NCI-H1092 (cell line): ENCODE data around the gene FRY.
A peak's percentile ranks its signal among the peaks of the same experiment; 100 is the strongest.

Experiments used
- DNase-seq: peaks from one replicate; lab custom pipeline; 2025; lab: John Stamatoyannopoulos, UW

FRY gene

DNA sequence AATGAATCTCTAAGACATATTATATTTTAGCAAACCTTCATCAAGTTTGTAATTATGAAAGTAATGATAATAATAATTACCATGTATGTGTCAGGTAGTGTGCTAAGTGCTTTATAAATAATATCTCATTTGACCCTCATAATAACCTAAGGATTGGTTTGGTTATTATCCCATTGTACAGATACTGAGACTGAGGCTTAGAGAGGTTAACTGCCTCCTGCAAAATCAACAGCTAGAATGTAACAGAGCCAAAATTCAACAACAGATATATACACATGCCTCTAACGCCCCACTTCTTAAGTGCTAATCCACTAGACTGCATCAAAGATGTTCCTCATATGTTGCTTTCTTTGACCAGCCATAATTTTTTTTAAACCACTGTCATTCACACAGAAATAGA lies 142.8 kb downstream of the FRY start:
- DNase-seq, result no peak

DNA sequence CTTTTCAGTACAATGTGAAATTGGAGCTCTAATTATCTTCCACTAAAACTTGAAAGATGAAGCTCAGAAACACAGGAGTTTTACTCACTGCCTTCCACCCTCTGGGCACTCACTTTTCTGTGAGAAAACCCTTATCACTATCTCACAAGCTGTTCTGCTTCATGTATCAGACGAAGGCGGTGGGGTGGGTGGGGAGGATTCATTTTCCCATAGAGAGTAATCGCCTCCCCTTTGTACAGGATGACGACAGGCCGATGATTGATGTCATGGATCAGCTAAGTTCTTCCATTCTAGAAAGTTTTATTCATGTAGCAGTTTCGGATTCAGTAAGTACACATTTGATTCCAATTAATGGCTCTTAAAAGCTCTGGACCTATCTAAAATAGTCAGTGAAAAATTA lies 143.7 kb downstream of the FRY start:
- no peak for DNase-seq

DNA sequence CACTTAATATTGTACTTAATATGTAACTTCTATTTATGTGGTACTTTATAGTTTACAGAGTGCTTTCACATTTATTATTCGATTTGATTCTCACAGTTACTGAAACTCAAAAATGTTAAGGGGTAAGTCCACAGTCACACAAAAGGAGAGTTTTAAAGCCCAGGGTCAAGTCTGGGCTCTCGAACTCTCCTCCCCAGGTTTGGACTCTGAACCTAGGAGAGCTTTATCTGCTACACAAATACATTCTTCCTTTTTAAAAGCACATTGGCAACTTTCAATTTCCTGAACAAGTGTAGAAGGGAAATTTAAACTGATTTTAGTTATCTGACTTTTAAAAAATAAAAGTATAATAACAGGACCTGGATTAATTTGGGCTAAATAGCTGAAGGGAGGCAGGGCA lies 144.4 kb downstream of the FRY start:
- no peak for DNase-seq

DNA sequence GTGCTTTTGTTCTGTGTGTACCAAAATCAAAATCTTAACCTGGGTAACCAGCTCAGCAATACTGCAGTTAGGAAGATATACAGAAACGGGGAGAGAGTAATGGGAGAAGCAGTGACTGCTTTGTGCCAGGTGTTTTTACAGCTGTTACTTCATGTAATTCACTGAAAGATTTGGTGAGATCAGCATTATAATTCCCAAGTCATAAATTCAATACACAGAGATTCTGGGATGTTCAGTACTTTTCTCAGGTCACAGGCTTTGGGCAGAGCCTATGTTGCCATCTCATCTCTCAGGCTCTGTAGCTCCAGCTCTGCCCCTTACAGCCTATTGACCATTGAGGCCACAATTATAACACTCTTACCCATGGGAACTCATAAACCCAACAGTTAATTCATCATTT lies 145.1 kb downstream of the FRY start:
- DNase-seq, result no peak

DNA sequence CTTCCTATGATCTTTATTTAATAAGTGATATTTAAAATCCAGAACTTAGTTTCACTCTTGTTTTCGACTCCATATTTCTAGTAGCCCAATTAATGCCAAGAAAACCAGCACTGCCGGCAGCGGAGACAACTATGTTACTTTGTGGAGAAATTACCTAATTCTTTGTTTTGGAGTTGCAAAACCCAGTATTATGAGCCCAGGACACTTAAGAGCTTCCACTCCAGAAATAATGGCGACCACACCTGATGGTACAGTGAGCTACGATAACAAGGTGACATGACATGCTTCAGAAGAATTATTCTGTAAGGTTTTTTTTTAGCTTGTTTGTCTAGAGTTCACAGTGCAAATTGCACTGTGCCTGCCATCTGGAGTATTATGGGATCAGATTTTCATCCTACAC lies 147.2 kb downstream of the FRY start:
- DNase-seq, result no peak

DNA sequence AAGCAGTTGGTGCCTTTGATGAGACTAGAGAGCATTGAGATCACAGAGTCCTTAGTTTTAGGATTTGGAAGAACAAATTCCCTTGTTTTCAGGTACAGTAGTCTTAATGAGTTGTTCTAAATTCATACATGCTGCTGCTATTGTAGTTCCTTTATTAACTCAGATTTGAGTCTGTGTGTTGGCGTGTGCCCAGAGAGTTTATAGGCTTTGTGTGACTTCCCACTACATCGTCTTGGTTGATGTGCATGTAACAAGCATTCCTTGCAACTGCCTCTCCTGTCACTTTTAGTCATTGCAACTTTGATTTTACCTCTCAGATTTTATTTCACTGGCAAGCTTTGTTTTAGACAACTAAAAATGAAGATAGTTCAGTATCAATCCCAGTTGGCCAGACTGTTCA lies 148.1 kb downstream of the FRY start:
- DNase-seq, result no peak

DNA sequence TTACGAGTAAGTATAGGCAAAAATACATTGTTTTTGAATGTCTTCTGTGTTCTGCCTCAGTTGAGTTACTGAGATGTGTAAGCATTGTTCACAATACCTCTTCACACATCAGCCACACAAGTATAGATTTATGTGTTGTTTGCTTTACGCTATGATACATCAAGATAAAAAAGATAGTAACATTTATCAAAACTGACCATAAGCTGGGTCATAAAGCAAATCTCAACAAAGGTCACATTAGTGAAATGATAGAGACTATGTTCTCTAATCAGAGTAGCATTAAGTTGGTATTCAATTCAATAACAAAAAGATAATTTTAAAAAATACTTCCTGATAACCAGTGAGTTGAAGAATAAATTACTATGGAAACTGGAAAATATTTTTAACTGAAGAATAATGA lies 156.1 kb downstream of the FRY start:
- no peak for DNase-seq

DNA sequence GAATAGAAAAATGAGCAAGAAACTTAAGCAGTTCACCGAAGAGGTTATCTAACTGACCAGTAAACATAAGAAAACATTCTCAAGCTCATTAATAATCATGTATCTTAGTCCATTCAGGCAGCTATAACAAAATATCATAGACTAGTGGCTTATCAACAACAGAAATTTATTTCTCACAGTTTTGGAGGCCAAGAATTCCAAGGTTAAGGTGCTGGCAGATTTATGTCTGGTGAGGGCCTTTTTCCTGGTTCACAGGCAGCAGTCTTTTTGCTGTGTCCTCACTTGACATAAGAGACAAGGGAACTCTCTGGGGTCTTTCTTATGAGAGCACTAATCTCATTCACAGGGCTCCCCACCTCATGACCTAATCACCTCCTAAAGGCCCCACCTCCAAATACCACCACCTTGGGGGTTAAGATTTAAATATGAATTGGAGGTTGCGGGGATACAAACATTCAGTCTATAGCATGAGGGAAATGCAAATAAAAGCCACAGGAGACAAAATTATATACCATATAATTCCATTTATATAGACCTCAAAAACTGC lies 160.0 kb downstream of the FRY start:
- DNase-seq, result no peak

DNA sequence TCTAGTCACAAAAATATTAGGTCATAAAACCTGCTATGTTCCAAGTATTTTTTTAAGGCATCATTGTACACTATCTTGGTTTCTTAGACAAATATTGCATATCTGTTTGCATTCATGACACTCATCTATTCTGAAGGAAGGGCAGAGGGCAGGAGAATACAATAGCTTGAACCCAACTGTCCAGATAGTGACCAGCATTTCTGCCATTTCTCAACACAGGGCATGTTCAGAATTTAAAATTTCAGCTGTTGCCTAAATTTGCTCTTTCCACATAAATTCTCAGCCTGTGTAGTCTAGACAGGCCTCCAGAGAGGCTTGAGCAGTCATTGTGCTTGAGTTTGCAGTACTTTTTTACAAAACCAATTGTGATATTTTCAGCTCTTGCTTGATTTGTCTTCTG lies 164.1 kb downstream of the FRY start:
- no peak for DNase-seq

DNA sequence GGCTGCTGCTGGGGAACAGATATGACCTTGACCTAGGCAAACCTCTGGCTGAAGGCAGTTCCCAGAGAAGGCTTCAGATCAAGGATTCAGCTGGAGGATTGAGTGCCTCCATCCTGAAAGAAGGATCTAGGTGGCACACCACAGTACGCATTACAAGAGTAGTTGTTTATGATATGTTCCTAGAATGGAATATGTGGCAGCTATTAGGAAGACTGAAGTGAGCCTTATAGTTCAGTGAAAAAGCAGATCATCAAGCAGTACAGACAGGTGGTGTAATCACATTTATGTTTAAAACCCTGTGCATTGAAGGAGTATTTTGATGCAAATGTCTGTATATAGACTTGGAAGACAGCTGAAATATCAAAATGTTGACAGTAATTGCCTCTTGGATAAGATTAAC lies 167.6 kb downstream of the FRY start:
- no peak for DNase-seq

DNA sequence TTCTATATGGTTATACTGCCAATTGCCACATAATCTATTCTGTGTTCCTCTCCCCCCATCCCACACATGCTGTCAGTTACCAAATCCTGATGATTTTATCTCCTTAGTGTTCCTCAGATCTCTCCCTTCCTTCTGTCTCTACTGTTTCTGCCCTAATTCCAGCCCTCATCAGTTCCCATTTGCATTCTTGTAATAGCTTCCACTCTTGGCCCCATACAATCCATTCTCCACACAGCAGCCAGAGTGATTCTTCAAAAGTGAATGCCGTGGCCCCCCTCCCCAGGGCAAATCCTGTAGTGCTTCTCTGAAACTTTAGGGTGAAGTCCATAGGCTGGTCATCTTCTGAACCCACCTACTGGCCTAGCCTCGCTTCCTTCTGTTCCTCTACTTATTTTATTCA lies 169.2 kb downstream of the FRY start:
- DNase-seq, result no peak

DNA sequence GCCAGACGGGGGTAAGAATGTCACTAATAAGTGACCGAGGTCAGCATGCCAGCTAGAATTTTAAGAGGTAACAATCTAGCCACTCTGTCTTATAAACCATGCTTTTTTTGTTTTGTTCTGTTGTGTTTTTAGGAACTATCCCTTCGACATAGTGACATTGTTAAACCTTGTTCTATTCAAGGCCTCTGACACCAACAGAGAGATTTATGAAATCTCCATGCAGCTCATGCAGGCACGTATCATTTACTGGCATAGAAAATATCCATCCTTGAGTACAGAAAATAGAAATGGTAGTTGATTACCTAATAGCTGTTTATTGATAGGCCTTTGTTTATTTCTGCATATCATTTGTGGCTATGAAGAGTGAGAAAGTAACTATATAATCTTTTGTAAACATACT lies 170.2 kb downstream of the FRY start:
- no peak for DNase-seq

DNA sequence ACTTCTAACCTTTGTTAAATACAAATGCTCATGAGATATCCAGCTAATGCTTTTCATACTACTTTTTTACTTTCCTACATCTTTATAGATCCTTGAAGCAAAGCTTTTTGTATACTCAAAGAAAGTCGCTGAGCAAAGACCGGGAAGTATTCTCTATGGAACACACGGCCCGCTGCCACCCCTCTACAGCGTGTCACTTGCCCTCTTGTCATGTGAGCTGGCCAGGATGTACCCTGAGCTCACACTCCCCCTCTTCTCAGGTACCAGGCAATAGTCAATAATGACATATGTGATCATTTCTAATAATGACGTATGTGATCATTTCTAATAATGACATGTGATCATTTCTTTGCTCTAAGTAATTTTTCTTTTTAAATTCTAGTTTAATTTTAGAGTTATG lies 170.7 kb downstream of the FRY start:
- DNase-seq, result no peak

DNA sequence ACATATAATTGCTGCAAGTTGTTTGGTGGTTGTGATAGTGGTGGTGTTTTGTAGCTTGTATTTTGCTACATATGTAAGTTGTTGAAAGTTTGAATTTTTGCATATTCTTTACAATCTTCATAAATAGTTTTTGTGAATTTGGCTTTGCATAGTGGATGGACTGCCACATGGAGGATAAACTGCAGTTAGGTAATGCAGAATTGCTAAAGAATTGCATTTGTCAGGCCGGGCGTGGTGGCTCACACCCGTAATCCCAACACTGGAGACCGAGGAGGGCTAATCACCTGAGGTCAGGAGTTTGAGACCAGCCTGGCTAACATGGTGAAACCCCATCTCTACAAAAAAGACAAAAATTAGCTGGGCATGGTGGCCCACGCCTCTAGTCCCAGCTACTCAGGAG lies 171.6 kb downstream of the FRY start:
- no peak for DNase-seq

DNA sequence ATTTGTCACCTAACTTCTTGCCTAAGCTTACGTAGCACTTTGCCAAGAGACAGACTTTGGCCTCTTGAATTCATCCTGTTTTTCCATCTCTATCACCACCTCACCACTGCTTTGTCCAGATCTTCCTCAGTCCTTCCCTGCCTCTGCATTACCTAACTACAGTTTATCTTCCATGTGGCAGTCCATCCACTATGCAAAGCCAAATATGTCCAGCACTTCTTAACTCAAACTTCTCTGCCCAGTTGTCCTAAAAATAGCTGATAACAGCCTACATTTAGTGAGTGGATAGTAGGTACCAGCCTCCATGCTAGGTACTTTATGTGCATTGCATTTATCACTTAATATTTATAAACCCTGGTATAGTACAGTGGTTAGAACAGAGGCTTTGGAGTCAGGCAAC lies 172.2 kb downstream of the FRY start:
- no peak for DNase-seq

DNA sequence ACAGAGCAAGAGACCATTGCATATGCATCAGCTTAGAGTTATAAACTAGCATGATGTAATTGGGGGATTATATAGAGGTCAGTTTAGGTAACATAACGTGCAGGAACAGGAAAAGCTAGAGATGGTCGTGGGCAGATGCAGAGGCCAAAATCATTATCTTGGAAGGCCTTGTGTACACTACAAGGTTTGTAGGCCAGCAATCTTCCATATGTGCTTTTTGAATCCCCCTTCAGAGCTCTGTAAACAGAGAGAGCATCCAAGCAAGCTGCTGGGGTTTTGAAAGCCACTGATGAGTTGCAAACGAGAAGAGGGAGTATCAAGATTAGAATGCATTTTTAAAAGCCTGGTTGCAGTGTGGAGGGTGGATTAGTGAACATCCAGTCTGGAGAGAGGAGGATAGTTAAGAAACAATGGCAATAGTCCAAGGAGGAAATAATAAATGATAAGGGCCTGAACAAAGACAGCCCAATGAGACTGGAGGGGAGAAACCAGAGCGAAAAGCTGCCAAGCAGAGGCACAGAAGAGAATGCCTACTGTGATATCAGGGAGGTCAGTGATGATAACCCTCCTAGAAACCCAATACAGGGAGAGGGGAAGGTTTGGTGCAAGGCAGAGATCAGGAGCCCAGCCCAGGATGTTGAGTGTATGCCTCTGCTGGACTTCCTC lies 174.0 kb downstream of the FRY start:
- DNase-seq, result peak; percentile 44

DNA sequence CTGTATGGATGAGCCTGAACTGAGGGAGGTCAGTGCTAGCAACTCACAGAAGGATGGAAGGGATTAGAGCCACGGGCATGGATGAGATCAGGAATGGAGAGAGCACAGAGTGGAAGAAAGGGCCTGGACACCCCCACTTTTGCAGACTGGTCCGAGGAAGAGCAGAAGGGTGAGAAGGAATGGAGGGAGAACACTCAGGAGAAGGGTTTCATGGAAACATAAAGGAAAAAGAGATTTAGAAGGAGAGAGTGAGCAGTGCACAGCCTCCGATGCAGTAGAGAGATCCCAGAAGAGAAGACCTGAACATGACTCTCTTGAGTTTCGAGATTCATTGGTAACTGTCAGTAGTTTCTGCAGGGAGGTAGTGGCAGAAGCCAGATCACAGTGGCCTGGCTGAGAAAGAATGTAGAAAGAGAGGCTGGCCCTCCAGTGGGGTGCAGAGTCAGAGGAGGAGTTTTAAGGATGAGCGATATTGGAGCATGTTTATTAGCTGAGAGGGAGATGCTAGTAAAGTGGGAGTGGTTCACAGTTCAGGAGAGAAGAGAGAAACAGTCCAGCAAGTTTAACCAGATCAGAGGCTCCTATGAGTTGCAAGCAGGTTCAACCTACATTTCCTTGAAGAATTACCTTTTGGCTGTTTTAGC lies 174.6 kb downstream of the FRY start:
- no peak for DNase-seq

DNA sequence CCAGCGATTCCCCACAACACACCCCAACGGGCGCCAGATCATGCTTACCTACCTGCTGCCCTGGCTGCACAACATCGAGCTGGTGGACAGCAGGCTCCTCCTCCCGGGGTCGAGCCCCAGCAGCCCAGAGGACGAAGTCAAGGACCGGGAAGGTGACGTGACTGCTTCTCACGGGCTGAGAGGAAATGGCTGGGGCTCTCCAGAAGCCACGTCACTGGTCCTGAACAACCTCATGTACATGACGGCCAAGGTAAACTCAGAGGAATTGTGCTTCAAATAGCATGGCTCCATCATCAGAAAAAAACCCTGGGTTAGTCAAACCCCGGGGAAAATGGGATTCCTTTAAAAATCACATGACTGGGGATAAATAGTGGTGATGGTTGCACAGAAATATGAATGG lies 177.3 kb downstream of the FRY start:
- no peak for DNase-seq

DNA sequence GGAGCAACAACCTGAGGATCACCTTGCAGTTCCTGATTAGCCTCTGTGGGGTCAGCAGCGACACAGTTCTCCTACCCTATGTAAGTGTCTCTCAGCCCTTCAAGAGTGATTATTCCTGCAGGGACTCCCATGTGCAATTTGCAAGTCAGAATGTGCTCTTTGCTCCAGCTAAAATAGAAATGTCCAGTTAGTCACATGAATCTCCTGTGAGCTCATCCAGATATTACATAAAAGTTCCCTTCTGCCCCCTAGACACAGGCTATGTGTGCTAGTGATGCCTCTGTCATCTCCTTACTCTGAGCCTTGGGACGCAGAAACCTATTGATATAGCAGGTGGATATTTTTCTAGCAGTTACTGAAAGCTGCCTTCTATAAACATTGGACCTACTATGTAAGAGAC lies 178.1 kb downstream of the FRY start:
- DNase-seq, result no peak

DNA sequence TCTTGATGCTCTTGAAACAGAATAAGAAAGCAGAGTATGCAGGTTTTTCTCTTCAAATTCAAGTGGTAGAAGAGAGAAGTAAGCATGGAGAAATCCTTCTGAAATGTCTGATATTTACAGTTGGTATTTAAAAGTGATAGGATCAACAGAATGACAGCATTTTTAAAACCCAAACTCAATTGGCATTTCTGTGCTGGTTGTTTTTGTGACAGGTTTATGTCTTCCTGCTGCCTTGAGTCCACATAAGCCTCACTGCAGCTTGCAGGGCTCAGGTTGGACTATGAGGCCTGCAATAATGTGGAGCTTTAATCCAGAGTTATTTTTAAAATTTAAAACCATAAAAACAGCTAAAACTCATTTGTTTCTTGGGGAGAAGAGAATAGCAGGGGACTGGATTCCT lies 178.5 kb downstream of the FRY start:
- DNase-seq, result no peak

DNA sequence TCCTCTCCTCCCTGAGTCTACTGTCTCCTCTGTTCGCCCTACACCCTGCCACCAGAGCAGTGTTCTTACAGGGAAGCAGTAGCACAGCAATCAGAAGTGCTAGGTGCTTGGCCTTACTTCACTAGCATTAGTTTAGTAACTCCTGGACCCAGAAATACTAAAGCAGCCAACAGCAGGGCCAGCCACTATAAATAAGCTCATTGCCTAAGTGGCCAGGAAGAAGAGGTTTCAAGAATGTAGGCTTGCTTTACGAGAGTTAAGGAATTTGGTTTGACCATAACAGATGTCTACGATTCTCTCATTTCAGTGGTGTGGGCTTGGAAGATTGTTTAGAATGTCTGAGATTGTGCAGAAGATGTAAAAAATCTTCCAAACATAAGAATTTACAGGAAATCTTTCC lies 180.2 kb downstream of the FRY start:
- DNase-seq, result no peak

DNA sequence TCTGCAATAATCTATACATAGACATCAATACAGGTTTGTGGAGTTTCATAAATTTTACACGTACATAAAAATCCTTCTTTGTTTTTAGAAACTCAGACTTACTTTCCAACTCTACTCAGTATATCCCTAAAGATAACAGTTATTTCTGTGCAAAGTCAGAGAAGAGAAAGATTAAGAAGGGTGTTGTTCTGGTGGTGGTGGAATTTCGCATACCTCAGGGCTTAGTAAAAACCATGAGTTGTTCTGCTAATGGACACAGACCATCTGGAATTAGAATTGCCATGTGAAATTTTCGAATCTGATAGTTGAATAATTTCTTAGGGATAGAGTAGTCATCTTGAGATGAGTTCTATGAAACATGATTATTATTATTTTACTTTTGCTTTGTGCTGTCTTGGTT lies 180.8 kb downstream of the FRY start:
- no peak for DNase-seq

DNA sequence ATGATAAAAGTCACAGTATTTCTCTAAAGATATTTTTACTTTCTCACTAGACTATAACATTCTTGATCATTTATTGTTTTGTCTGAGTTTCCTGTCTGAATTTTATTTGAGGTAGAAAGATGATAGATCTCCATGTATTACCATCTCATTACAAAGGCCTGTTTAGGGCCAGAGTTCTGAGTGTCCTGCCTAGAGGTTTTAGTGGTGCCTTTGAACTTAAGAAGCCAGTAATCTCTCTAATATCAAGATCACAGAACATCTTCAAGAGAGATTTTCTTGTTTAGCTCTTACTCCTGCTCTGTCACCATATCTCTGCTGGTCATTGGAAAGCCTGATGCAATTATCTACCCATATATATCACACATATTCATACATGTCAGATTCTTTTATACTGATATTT lies 182.1 kb downstream of the FRY start:
- DNase-seq, result no peak

DNA sequence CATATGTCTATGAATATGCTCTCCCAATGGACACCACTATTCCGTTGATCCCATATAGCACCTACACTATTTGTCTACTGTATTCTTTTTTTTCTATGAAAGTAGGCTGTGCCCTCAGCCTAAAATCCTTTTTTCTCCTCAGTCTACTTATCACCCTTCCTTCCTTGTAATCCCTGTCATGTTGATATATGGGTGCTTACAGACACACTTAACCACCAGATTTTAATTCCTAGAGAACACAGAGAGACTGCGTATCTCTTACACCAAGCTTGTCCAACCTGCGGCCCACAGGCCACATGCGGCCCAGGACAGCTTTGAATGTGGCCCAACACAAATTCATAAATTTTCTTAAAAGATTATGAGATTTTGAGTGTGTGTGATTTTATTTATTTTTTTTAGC lies 182.5 kb downstream of the FRY start:
- DNase-seq, result no peak
